ENCODE data around the gene HAUS3. TPM values are rescaled to one million over a fixed set of nuclear protein-coding genes. Genes with fewer than 3 reads are reported as not detected.

The HAUS3 gene
- total RNA-seq, 4 donors from 2014 or later: 16.3 to 22.0 (median 17.3) TPM

GRCh38 chr4:2247128-2248043 is 5.5 kb upstream of the HAUS3 start:
- TF ChIP-seq CTCF (IDR thresholded peaks at IDR 0.05; ENCODE audit: low read depth): no peak

GRCh38 chr4:2246384-2247127 is 4.6 kb upstream of the HAUS3 start:
- TF ChIP-seq CTCF (IDR thresholded peaks at IDR 0.05; ENCODE audit: low read depth): no peak

GRCh38 chr4:2245787-2246275 is 3.9 kb upstream of the HAUS3 start:
- no peak for TF ChIP-seq CTCF (IDR thresholded peaks at IDR 0.05; ENCODE audit: low read depth)

- no peak for TF ChIP-seq CTCF (IDR thresholded peaks at IDR 0.05; ENCODE audit: low read depth)
These were observed 3.3 kb upstream of the HAUS3 start for GRCh38 chr4:2245057-2245786.

GRCh38 chr4:2243681-2244380 is 1.9 kb upstream of the HAUS3 start:
- no peak for TF ChIP-seq CTCF (IDR thresholded peaks at IDR 0.05; ENCODE audit: low read depth)

GRCh38 chr4:2241003-2241402 is 918 bp downstream of the HAUS3 start:
- TF ChIP-seq CTCF (IDR thresholded peaks at IDR 0.05; ENCODE audit: low read depth): no peak
